A549 treated with CpdA at 1 μM for 4 hours (cell line): ENCODE data around the gene APEX1. TPM values are rescaled to one million over a fixed set of nuclear protein-coding genes. Genes with fewer than 3 reads are reported as not detected.

Source experiments
- total RNA-seq: library from RNA; stranded (reverse); fragments of 200-300 nt; extraction: Qiagen RNA extraction; gene quantifications from 5 replicates; pipeline ENCODE4 v1.2.3, GENCODE V29; 2022; ENCODE audit warnings: low read depth

The APEX1 gene
- total RNA-seq = 262 to 275 TPM (median 270 TPM) in 5 replicates

GRCh38 chr14:20454516-20455354 is at the start of gene APEX1, which contains the start of gene OSGEP:
TSS of gene APEX1 (plus strand) at chr14:20455226. CDS start at chr14:20455646, 420 bp downstream.
TSS of gene OSGEP (minus strand) at chr14:20454812. CDS start at chr14:20454683, 129 bp downstream.

GRCh38 chr14:20412876-20413743 is 41.9 kb upstream of the APEX1 start, which contains the start of gene TEP1:
TSS of gene TEP1 (minus strand) at chr14:20413501. CDS start at chr14:20408439, 5,062 bp downstream.

GRCh38 chr14:20435582-20436362 is 19.3 kb upstream of the APEX1 start, which contains the start of gene KLHL33:
TSS of gene KLHL33 (minus strand) at chr14:20436166. CDS start at chr14:20435811, 355 bp downstream.

GRCh38 chr14:20461225-20462141 is 6.5 kb downstream of the APEX1 start, which contains the start of gene PIP4P1:
TSS of gene PIP4P1 (minus strand) at chr14:20461434. CDS start at chr14:20461325, 109 bp downstream.

GRCh38 chr14:20469242-20469889 is 14.3 kb downstream of the APEX1 start, which contains the start of gene PNP:
TSS of gene PNP (plus strand) at chr14:20469406. CDS start at chr14:20469525, 119 bp downstream.

Other genes starting within 250 kb of the APEX1 start
- not detected in 5 replicates for gene OR11H6, start 231.5 kb upstream of the APEX1 start, total RNA-seq
- gene OR11H7, start 226.2 kb upstream of the APEX1 start, total RNA-seq = not detected in 5 replicates
- not detected in 5 replicates for gene OR11H4, start 215.9 kb upstream of the APEX1 start, total RNA-seq
- gene TTC5, start 149.3 kb upstream of the APEX1 start, total RNA-seq = 18.1 to 29.1 TPM (median 20.6 TPM) in 5 replicates
- 38.9 to 61.4 TPM (median 43.0 TPM) in 5 replicates for gene CCNB1IP1, start 121.9 kb upstream of the APEX1 start, total RNA-seq
- gene PARP2, start 111.6 kb upstream of the APEX1 start, total RNA-seq = 21.7 to 25.0 TPM (median 23.5 TPM) in 5 replicates
- gene TEP1, start 41.7 kb upstream of the APEX1 start, total RNA-seq = 8.4 to 11.9 TPM (median 10.9 TPM) in 5 replicates
- 0.01 TPM in 1 of 5 replicates, not detected in the others for gene KLHL33, start 19.1 kb upstream of the APEX1 start, total RNA-seq
- gene OSGEP, start 414 bp upstream of the APEX1 start, total RNA-seq = 23.9 to 30.0 TPM (median 26.1 TPM) in 5 replicates
- gene PIP4P1, start 6.2 kb downstream of the APEX1 start, total RNA-seq = 30.6 to 38.5 TPM (median 35.8 TPM) in 5 replicates
- gene PNP, start 14.2 kb downstream of the APEX1 start, total RNA-seq = 171 to 195 TPM (median 176 TPM) in 5 replicates
- 0.19 to 0.30 TPM (median 0.26 TPM) in 4 of 5 replicates, not detected in the other for gene RNASE10, start 50.3 kb downstream of the APEX1 start, total RNA-seq
- gene RNASE9, start 105.8 kb downstream of the APEX1 start, total RNA-seq = not detected in 5 replicates
- not detected in 5 replicates for gene RNASE11, start 132.8 kb downstream of the APEX1 start, total RNA-seq
- gene RNASE12, start 136.2 kb downstream of the APEX1 start, total RNA-seq = not detected in 5 replicates
- not detected in 5 replicates for gene OR6S1, start 186.5 kb downstream of the APEX1 start, total RNA-seq
- gene RNASE4, start 229.3 kb downstream of the APEX1 start, total RNA-seq = 5.4 to 9.5 TPM (median 7.2 TPM) in 5 replicates
- gene ANG, start 233.5 kb downstream of the APEX1 start, total RNA-seq = 7.5 to 12.2 TPM (median 10.6 TPM) in 5 replicates